NCI-H2196 treated with DMSO at 0.1 percent for 48 hours (cell line): ENCODE results near the gene DDX10.

ENCODE experiments used
- DNase-seq: peaks from one replicate; lab custom pipeline; 2025; ENCODE audit not compliant: unreplicated experiment; lab: John Stamatoyannopoulos, UW

The DDX10 gene

DNA sequence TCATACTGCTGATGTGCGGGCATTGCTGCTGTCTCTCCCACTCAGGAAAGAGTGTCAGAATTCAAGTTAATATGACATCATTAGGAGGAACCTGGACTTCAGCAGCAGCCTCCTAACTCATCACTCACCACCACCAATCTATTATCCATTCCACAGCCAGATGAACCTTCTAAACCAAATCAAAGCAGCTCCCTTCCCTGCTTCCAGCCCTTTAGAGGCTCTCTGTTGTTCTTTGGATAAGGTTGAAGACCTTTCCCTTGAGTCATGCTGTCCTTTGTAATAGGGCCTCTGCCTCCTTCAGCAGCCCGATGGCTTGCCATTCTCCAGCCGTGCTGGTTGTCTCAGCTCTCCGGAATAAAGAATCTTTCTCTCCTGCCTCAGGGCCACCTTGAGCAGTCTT, 301.3 kb downstream of the DDX10 start:
- DNase-seq, result no peak

- DNase-seq, result no peak
Measured at GRCh38 chr11:108966978-108967377, 302.1 kb downstream of the DDX10 start.

DNA sequence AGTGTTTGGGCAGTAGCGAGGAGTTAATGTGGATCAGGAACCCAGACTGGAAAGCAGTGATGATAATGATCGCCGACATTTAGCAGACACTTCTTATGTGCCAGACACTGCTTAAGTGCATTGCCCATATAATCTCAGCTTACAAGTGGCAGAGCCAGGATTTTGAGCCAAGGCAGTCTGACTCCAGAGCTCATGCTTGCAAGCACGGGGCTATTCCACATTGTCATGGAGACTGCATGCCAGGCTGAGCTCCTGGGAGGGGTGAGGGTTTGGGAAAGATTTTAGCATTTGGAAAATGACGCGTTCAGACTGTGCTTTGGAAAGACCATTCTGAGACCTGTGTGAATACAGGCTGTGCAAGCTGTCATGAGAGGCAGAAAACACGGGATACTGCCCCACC, 302.7 kb downstream of the DDX10 start:
- DNase-seq, result no peak

GRCh38 chr11:108970221-108970991, 305.5 kb downstream of the DDX10 start:
- DNase-seq, result no peak

GRCh38 chr11:108973402-108974162, 308.7 kb downstream of the DDX10 start:
- DNase-seq, result no peak

GRCh38 chr11:108975026-108975425, 310.2 kb downstream of the DDX10 start:
- no peak for DNase-seq

DNA sequence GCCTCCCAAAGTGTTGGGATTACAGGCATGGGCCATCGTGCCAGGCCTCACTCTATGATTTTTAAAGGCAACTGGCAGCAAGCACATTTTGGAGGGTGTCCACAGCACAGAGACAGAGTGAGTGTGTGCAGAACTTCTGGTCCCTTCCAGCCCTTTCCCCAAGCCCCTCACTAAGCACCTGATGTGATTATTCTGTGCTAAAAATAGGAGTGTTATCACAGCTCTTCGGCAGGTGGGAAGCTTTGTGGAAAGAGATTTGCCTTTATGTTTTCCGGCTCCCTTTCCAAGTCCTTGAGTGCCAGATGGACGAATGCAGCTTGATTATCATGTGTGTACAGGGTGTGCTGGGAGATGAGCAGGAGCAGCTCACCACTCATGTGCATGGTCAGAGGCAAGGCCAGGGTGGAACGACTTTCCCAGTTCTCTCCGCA, 310.8 kb downstream of the DDX10 start:
- no peak for DNase-seq

- DNase-seq, result no peak
Measured at GRCh38 chr11:108983636-108984420, 319.0 kb downstream of the DDX10 start.

GRCh38 chr11:108984523-108984922, 319.7 kb downstream of the DDX10 start:
- no peak for DNase-seq

- no peak for DNase-seq
Measured at GRCh38 chr11:108985236-108985944, 320.5 kb downstream of the DDX10 start.

DNA sequence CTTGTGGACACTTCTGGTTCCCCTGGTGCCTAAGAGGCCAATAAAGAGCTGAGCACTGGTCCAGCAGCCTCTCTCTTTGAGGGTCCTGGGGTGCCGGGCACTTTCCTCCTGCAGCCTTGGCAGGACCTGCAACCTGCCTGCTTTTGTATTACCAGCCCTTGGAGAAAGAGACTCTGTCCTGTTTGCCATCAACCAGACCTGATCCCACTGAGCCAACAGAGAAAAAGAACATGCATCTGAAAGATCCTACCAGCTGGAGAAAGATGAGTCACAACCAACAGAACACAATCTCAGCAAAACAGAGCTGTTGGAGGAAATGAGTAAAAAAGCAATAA, 321.0 kb downstream of the DDX10 start:
- DNase-seq, result no peak
